Ovary (tissue), 10 donors: ENCODE results near the gene RETSAT. TPM values are rescaled to one million over a fixed set of nuclear protein-coding genes. Genes with fewer than 3 reads are reported as not detected.

Experiments used
- DNase-seq, 5 donors: peaks; one replicate each; pipeline ENCODE4 v3.0.0-alpha.2; 2019 to 2020
- H3K27ac ChIP-seq, 2 donors: fragments of 200-600 bp; one replicate each; pipeline versions ENCODE4 v1.5.1 to v1.8.0; 2019 to 2022
- H3K27me3 ChIP-seq: fragments of 200-600 bp; one replicate; pipeline ENCODE4 v1.8.0; 2022
- H3K36me3 ChIP-seq: fragments of 200-600 bp; sonication (generic); one replicate; pipeline ENCODE4 v1.5.1; 2019
- H3K4me1 ChIP-seq: one replicate; pipeline ENCODE4 v1.8.1; 2013; ENCODE audit warnings: mild to moderate bottlenecking, moderate library complexity; ENCODE audit not compliant: insufficient read depth
- H3K4me3 ChIP-seq: fragments of 200-600 bp; sonication (generic); one replicate; pipeline ENCODE4 v1.5.1; 2017
- H3K9me3 ChIP-seq, 2 donors: fragments of 200-600 bp in 1 of 2; sonication (generic) in 1 of 2; one replicate each; pipeline versions ENCODE4 v1.5.1 to v1.8.1; 2013 to 2019; ENCODE audit warnings: mild to moderate bottlenecking in 1 of 2, moderate library complexity in 1 of 2
- EP300 ChIP-seq: sonication (generic); formaldehyde crosslinking; IDR thresholded peaks from one replicate; pipeline ENCODE4 v1.6.1; 2017; ENCODE audit warnings: antibody characterized with exemption
- POLR2A ChIP-seq: fragments of 450-650 bp; IDR thresholded peaks from one replicate; pipeline ENCODE4 v1.6.1; 2017; ENCODE audit warnings: antibody characterized with exemption, mild to moderate bottlenecking, moderate library complexity
- WGBS, 3 donors: extraction: QIAGEN DNeasy Blood & Tissue Kit in 1 of 3; methylation state at CpG; one replicate each; pipeline versions ENCODE4 v1.1.5 to v1.1.7; 2013 to 2017; 5-methylcytosine and 5-hydroxymethylcytosine counted together
- intact Hi-C, 4 donors: fragments of 100-400 bp; cut with DNase I; formaldehyde crosslinking; loops; one replicate each; pipeline versions ENCODE4 v1.11.0 to v1.15.1; 2022 to 2023
- long read RNA-seq, 3 donors: library from polyadenylated mRNA in 2 of 3; unstranded in 2 of 3; transcript quantifications; one replicate each; pipeline ENCODE4 v2.0.0 and lab custom pipeline, GENCODE V29; 2021 to 2026
- polyA plus RNA-seq, 2 donors: library from polyadenylated mRNA; stranded (reverse); fragments of 200-250 nt in 1 of 2; fragments of 350-450 nt in 1 of 2; fragmentation: Illumina TruSeq in 1 of 2; extraction: RNeasy Lipid Tissue Mini Kit (QIAGEN cat#74804) in 1 of 2; gene quantifications; one replicate each; pipeline ENCODE4 v1.2.3, GENCODE V29; 2013 to 2014
- total RNA-seq, 7 donors: library from RNA; depleted of rRNA in 2 of 7; stranded (reverse); fragments of >200 nt in 2 of 7; fragmentation: NEBNext Ultra II Directional in 3 of 7; extraction: Animal tissue kit (Norgen Biotek cat#: 25700) in 3 of 7; gene quantifications; one replicate each; pipeline versions ENCODE4 v1.1.0 to v1.2.4, GENCODE V29; 2016 to 2023
- TF ChIP-seq, protein P1 (sequence below), 3 donors: fragments of 450-650 bp in 2 of 3; fragments of 200-600 bp in 1 of 3; IDR thresholded peaks; one replicate each; pipeline versions ENCODE4 v1.5.1 to v1.8.0; 2016 to 2022; ENCODE audit warnings: antibody characterized with exemption in 3 of 3, mild to moderate bottlenecking in 1 of 3
- donor health status: DM: no; HTN: no; CAD: no; lungs with moderate emphysema.
- donor health status: DM: no; HTN: no; CAD: no.
- donor health status: Bipolar disorder and iron deficiency.
- donor health status: DM: yes; HTN: yes; CAD: no.
- donor health status: DM: no; HTN: no; CAD: no.
- donor health status: DM: yes; HTN: yes; CAD: no.

Gene RETSAT
- total RNA-seq (10 to 100 TPM; 13.4 to 29.4 (median 25.1) TPM), polyA plus RNA-seq (10 to 100 TPM; 16.2 to 24.8 TPM)
- long read RNA-seq, donor 1, transcript RETSAT-201 (11 exons, 3,100 nt): major isoform, 15 of 36 reads
- long read RNA-seq, donor 1, partial matches to known transcripts: 14 of 36 reads
- long read RNA-seq, donor 1, other reads (novel, unspliced or antisense): 7 of 36 reads
- long read RNA-seq, donor 2, transcript RETSAT-201 (11 exons, 3,100 nt): major isoform, 5 of 5 reads
- long read RNA-seq, donor 2, partial matches to known transcripts: 0 of 5 reads
- long read RNA-seq, donor 2, other reads (novel, unspliced or antisense): 0 of 5 reads
- long read RNA-seq, donor 3, transcript RETSAT-201 (11 exons, 3,100 nt): major isoform, 19 of 33 reads
- long read RNA-seq, donor 3, partial matches to known transcripts: 6 of 33 reads
- long read RNA-seq, donor 3, other reads (novel, unspliced or antisense): 8 of 33 reads

DNA sequence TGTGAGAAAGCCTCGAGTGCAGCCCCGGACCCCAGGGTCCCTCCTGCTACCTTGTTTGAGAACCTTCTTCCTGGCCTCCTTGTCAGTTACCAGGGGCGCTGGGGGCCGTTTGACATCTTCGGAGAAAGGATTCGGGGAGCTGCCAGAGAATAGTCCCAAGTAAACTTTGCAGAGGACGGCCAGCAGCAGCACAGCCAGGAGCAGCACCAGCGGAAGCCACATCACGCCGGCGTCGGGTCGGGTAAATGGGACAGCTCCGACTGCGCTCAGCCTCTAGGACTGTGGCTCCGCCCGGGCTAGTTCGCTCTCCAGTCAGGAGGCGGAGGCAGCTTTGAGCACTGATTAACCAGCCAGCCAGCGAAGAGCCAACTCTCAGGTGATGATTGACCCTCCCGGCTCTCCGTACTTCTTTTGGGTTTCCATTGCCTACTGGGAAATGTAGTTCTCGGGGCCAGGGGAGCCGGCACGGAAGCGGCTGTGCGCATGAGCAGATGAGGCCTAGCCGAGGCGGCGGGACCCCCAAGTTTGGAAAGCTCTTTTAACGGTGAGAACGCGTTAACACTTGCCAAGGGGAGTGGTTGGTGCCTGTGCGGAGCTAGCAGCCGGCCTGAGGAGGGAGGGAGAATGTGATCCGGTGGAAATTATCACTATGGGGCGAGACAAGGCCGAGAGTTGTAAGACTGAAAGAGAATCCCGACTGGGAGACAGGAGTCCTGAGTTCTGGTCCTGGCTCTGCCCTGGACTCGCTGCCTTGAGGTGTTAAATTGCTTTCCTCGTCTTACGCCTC, at the start of gene RETSAT, which contains the start of gene ELMOD3:
Gene RETSAT, minus strand, starts transcription at position 243 of the 787 bp plus-strand sequence. Its CDS starts 21 bp downstream, at position 222.
Gene ELMOD3, plus strand, starts transcription at position 484 of the 787 bp plus-strand sequence. CDS start 2,430 bp downstream, outside the sequence.
- 0 to 1% (median 1%) methylated on average over 39 to 42 of the region's 42 CpGs for WGBS, 3 donors
- Histone ChIP-seq H3K27ac (peak within 1 kb of the TSS; percentile 64 to 70), H3K4me1 (no peaks in the 10 kb centered on the region), H3K27me3 (no peaks in the 10 kb centered on the region), H3K4me3 (peak within 1 kb of the TSS; percentile 73), H3K9me3 (no peaks in the 10 kb centered on the region), H3K36me3 (no peaks in the 10 kb centered on the region)
- DNase-seq: peak; percentile 93 to 98 (median 97)
- peak; percentile 76 for TF ChIP-seq POLR2A
- TF ChIP-seq EP300: no peak
- intact Hi-C loops: no loop called here

DNA sequence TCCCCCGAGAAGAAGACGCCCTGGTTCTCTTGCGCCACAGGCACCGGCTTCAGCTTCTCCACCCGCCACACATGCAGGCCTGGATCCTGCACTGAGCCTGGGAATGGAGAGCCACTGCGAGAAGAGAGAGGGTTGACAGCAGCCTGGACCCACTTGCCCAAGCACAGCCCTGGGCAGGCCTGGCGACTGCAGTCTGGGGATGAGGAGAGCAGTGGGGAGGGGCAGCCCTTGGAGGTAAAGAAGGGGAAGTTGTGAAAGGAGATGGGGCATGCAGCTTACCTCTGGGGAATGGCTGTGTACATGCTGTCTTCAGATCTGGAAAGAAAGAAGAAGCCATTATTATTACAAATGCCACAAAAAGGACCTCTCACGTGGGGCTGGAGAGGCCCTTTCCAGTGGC, 47.5 kb upstream of the RETSAT start:
- DNase-seq: peak in 1 of 5 donors; percentile 12
- Histone ChIP-seq H3K27ac (no peak overlapping the region), H3K9me3 (no peaks in the 10 kb centered on the region), H3K4me3 (no peak overlapping the region), H3K4me1 (peaks cover 3% of the 10 kb centered on the region), H3K36me3 (no peaks in the 10 kb centered on the region), H3K27me3 (no peaks in the 10 kb centered on the region)
- 91 to 96% (median 93%) methylated on average over 8 of the region's 8 CpGs for WGBS, 3 donors
- intact Hi-C loops: no loop called here
- TF ChIP-seq, protein P1, sequence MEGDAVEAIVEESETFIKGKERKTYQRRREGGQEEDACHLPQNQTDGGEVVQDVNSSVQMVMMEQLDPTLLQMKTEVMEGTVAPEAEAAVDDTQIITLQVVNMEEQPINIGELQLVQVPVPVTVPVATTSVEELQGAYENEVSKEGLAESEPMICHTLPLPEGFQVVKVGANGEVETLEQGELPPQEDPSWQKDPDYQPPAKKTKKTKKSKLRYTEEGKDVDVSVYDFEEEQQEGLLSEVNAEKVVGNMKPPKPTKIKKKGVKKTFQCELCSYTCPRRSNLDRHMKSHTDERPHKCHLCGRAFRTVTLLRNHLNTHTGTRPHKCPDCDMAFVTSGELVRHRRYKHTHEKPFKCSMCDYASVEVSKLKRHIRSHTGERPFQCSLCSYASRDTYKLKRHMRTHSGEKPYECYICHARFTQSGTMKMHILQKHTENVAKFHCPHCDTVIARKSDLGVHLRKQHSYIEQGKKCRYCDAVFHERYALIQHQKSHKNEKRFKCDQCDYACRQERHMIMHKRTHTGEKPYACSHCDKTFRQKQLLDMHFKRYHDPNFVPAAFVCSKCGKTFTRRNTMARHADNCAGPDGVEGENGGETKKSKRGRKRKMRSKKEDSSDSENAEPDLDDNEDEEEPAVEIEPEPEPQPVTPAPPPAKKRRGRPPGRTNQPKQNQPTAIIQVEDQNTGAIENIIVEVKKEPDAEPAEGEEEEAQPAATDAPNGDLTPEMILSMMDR (IDR thresholded peaks at IDR 0.05): no peak
- TF ChIP-seq POLR2A: no peak
- TF ChIP-seq EP300: no peak

DNA sequence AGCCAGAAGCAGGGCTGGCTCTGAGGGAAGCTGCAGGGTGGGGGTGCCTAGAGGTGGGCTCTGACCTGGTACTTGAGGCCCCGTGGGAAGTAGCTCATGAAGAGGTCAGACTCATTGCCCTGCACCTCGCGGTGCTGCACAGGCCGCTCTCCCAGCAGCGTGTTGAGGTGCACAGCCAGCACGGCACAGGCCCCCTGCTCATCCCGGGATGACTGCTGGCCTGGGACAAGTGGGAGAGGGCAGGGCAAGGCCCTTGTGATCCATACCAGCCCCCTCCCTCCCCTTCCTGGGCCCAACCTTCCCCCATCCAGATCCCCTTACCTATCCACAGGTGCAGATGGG, 47.1 kb upstream of the RETSAT start:
- TF ChIP-seq, protein P1 (IDR thresholded peaks at IDR 0.05): no peak
- TF ChIP-seq POLR2A: no peak
- 86 to 90% (median 90%) methylated on average over 7 of the region's 7 CpGs for WGBS, 3 donors
- H3K27me3 ChIP-seq: no peaks in the 10 kb centered on the region
- DNase-seq: no peak
- no peaks in the 10 kb centered on the region for H3K36me3 ChIP-seq
- no peak overlapping the region for H3K27ac ChIP-seq
- intact Hi-C loops: no loop called here
- no peak overlapping the region for H3K4me3 ChIP-seq
- H3K9me3 ChIP-seq: no peaks in the 10 kb centered on the region
- peaks cover 4% of the 10 kb centered on the region for H3K4me1 ChIP-seq

DNA sequence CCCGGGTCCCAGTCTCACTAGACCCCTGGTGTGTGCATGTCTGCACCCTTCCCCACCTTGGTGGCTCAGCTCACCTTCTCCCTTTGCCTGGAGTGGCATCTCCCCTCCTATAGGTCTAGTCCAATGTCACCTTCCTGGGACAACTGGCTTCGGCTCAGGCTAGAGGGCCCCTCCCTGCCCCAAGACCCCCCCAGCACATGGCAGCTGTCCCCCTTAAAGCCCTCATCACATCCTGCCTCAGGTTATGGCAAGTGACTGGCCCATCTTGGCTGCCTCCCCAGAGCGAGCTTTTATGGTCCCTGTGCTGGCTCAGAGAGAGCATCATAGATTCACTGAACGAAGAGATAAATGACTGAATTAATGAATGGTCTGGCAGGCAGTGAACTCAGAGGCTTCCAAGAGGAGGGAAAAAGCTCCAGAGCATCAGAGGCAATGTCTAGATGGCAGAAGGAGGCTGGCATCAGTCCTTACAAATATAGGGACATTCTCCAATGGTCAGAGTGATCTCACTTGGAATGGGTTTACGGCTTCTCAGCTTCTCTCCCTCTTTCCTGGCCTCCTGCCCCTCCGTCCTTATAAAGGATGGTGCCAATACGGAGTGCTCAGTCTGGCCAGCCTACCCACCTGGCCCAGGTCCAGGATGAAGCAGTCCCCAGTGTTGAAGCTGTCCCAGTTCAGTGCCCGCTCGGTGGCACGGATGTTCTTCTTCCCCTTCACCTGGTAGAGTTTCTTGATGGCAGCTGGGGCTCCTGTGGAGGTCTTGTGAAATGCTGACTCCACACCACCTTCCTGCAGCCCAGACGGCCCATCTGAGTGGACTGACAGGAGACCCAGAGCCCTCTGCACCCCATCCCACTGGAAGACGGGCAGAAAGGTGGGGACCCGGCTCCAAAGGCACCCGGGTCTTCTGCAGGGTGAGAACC, 46.5 kb upstream of the RETSAT start:
- intact Hi-C loops: no loop called here
- H3K9me3 ChIP-seq: no peaks in the 10 kb centered on the region
- WGBS, 3 donors: 81 to 90% (median 87%) methylated on average over 14 of the region's 14 CpGs
- DNase-seq: peak in 1 of 5 donors; percentile 28
- H3K4me1 ChIP-seq: peaks cover 4% of the 10 kb centered on the region
- no peak for TF ChIP-seq POLR2A
- no peak for TF ChIP-seq EP300
- TF ChIP-seq, protein P1 (IDR thresholded peaks at IDR 0.05): no peak
- H3K27ac ChIP-seq: no peak overlapping the region
- no peaks in the 10 kb centered on the region for H3K36me3 ChIP-seq
- H3K27me3 ChIP-seq: no peaks in the 10 kb centered on the region
- H3K4me3 ChIP-seq: no peak overlapping the region
